UCSD-AML1 (cell line): Measurements from ENCODE around the gene ELOVL2.

Experiments used
- DNase-seq: peaks from one replicate; lab custom pipeline; 2025; ENCODE audit not compliant: unreplicated experiment; lab: John Stamatoyannopoulos, UW

Gene ELOVL2

GRCh38 chr6:11058406-11058805 is 14.3 kb upstream of the ELOVL2 start:
- no peak for DNase-seq

GRCh38 chr6:11056871-11057270 is 12.8 kb upstream of the ELOVL2 start:
- DNase-seq, result no peak

GRCh38 chr6:11055127-11055627 is 11.1 kb upstream of the ELOVL2 start:
- DNase-seq, result no peak

- no peak for DNase-seq
Observed at GRCh38 chr6:11054722-11055121, 10.6 kb upstream of the ELOVL2 start.

- no peak for DNase-seq
Observed at GRCh38 chr6:11053307-11053706, 9.2 kb upstream of the ELOVL2 start.

- DNase-seq, result no peak
Observed at GRCh38 chr6:11050731-11051130, 6.6 kb upstream of the ELOVL2 start.

- DNase-seq, result no peak
Observed at GRCh38 chr6:11044712-11045167, 635 bp upstream of the ELOVL2 start.

- DNase-seq, result no peak
Observed at GRCh38 chr6:11043378-11043960, 636 bp downstream of the ELOVL2 start.

GRCh38 chr6:11042750-11043377 is 1.2 kb downstream of the ELOVL2 start:
- no peak for DNase-seq

GRCh38 chr6:11042025-11042749 is 1.9 kb downstream of the ELOVL2 start:
- DNase-seq, result no peak

- no peak for DNase-seq
Observed at GRCh38 chr6:11040134-11040533, 4.0 kb downstream of the ELOVL2 start.

- DNase-seq, result no peak
Observed at GRCh38 chr6:11039040-11039439, 5.1 kb downstream of the ELOVL2 start.

GRCh38 chr6:11036977-11037430 is 7.1 kb downstream of the ELOVL2 start:
- no peak for DNase-seq

GRCh38 chr6:11036351-11036740 is 7.8 kb downstream of the ELOVL2 start:
- no peak for DNase-seq

- no peak for DNase-seq
Observed at GRCh38 chr6:11035616-11036350, 8.3 kb downstream of the ELOVL2 start.

- no peak for DNase-seq
Observed at GRCh38 chr6:11033825-11034224, 10.3 kb downstream of the ELOVL2 start.

- DNase-seq, result no peak
Observed at GRCh38 chr6:11030904-11031303, 13.2 kb downstream of the ELOVL2 start.

GRCh38 chr6:11028959-11029358 is 15.1 kb downstream of the ELOVL2 start:
- no peak for DNase-seq

GRCh38 chr6:11027565-11028110 is 16.5 kb downstream of the ELOVL2 start:
- no peak for DNase-seq

GRCh38 chr6:11025921-11026635 is 18.0 kb downstream of the ELOVL2 start:
- DNase-seq, result no peak
